Cardiac muscle cell (in vitro differentiated cells and primary cell): ENCODE data around the gene HS6ST3. TPM values are rescaled to one million over a fixed set of nuclear protein-coding genes. Genes with fewer than 3 reads are reported as not detected.
A peak's percentile ranks its signal among the peaks of the same experiment; 100 is the strongest.

Source experiments
- DNase-seq, 2 donors: peaks; one replicate each; pipeline versions ENCODE4 v3.0.0 to v3.0.0-alpha.2; 2010 to 2017; ENCODE audit warnings: low read depth in 1 of 2, low spot score in 1 of 2
- H3K27ac ChIP-seq: fragments of 200-600 bp; sonication (generic); 2 replicates; pipeline ENCODE4 v1.5.1; 2016
- H3K27me3 ChIP-seq: fragments of 200-600 bp; sonication (generic); 2 replicates; pipeline ENCODE4 v1.6.0; 2016; ENCODE audit warnings: control low read depth
- H3K36me3 ChIP-seq: fragments of 200-600 bp; sonication (generic); 2 replicates; pipeline ENCODE4 v1.5.1; 2016; ENCODE audit warnings: control low read depth
- H3K4me1 ChIP-seq: fragments of 200-600 bp; sonication (generic); 2 replicates; pipeline ENCODE4 v1.8.1; 2017; ENCODE audit warnings: low read depth, mild to moderate bottlenecking, mixed run types
- H3K4me3 ChIP-seq: fragments of 200-600 bp; sonication (generic); 2 replicates; pipeline ENCODE4 v1.5.1; 2016; ENCODE audit warnings: mild to moderate bottlenecking
- H3K9me3 ChIP-seq: fragments of 200-600 bp; sonication (generic); 2 replicates; pipeline ENCODE4 v1.5.1; 2017; ENCODE audit warnings: low read depth, mild to moderate bottlenecking, control low read depth
- CTCF ChIP-seq: IDR thresholded peaks from 2 replicates; pipeline ENCODE4 v1.5.1; 2012; ENCODE audit warnings: low read depth, mild to moderate bottlenecking, low read length
- polyA plus RNA-seq: library from polyadenylated mRNA; unstranded; fragments of >200 nt; fragmentation: Nextera tagmentation; extraction: Ambion mirVana; gene quantifications from 2 replicates; pipeline ENCODE4 v1.2.1, GENCODE V29; 2016
- total RNA-seq: library from RNA; depleted of rRNA; stranded (reverse); fragments of >200 nt; gene quantifications from 2 replicates; pipeline ENCODE4 v1.2.3, GENCODE V29; 2016

Gene HS6ST3
- total and polyA plus RNA-seq, 2 experiments from 2014 or later = 0.38 to 0.39 TPM

GRCh38 chr13:96551546-96551945 lies 461.6 kb downstream of the HS6ST3 start:
- Histone ChIP-seq H3K4me1 (no peaks in the 10 kb centered on the region), H3K36me3 (no peaks in the 10 kb centered on the region), H3K27me3 (no peaks in the 10 kb centered on the region), H3K27ac (no peak overlapping the region), H3K9me3 (no peaks in the 10 kb centered on the region), H3K4me3 (no peak overlapping the region)
- no peak for DNase-seq
- TF ChIP-seq CTCF = no peak

- no peak for TF ChIP-seq CTCF
- H3K4me1 ChIP-seq = no peaks in the 10 kb centered on the region
- no peak for DNase-seq
- H3K36me3 ChIP-seq = no peaks in the 10 kb centered on the region
- H3K27me3 ChIP-seq = no peaks in the 10 kb centered on the region
- H3K27ac ChIP-seq = no peak overlapping the region
- no peaks in the 10 kb centered on the region for H3K9me3 ChIP-seq
- H3K4me3 ChIP-seq = no peak overlapping the region
Observed at GRCh38 chr13:96552559-96552958, 462.7 kb downstream of the HS6ST3 start.

GRCh38 chr13:96553796-96554195 lies 463.9 kb downstream of the HS6ST3 start:
- no peaks in the 10 kb centered on the region for H3K9me3 ChIP-seq
- H3K4me1 ChIP-seq = no peaks in the 10 kb centered on the region
- no peak for TF ChIP-seq CTCF
- no peak for DNase-seq
- no peaks in the 10 kb centered on the region for H3K27me3 ChIP-seq
- H3K36me3 ChIP-seq = no peaks in the 10 kb centered on the region
- H3K27ac ChIP-seq = no peak overlapping the region
- H3K4me3 ChIP-seq = no peak overlapping the region

GRCh38 chr13:96573563-96573962 lies 483.7 kb downstream of the HS6ST3 start:
- no peak for DNase-seq

GRCh38 chr13:96575423-96576320 lies 485.8 kb downstream of the HS6ST3 start:
- H3K9me3 ChIP-seq = no peaks in the 10 kb centered on the region
- no peak overlapping the region for H3K4me3 ChIP-seq
- no peaks in the 10 kb centered on the region for H3K36me3 ChIP-seq
- peak in 1 of 2 donors; percentile 5 for DNase-seq
- H3K4me1 ChIP-seq = no peaks in the 10 kb centered on the region
- TF ChIP-seq CTCF = no peak
- no peak overlapping the region for H3K27ac ChIP-seq
- H3K27me3 ChIP-seq = no peaks in the 10 kb centered on the region

More at GRCh38 chr13:96573563-96573962, 483.7 kb downstream of the HS6ST3 start:
- H3K27me3 ChIP-seq = no peaks in the 10 kb centered on the region
- no peak overlapping the region for H3K4me3 ChIP-seq
- H3K9me3 ChIP-seq = no peaks in the 10 kb centered on the region
- no peak for TF ChIP-seq CTCF
- no peak overlapping the region for H3K27ac ChIP-seq
- no peaks in the 10 kb centered on the region for H3K4me1 ChIP-seq
- no peaks in the 10 kb centered on the region for H3K36me3 ChIP-seq
